Measurements from ENCODE around the gene CLTCL1. TPM values are rescaled to one million over a fixed set of nuclear protein-coding genes. Genes with fewer than 3 reads are reported as not detected.
A peak's percentile ranks its signal among the peaks of the same experiment; 100 is the strongest.

CLTCL1 gene
- total and polyA plus RNA-seq, 2 experiments from 2014 or later: 6.6 to 15.1 TPM

- Histone ChIP-seq H4K20me1 (replicated peaks; ENCODE audit: insufficient read depth) (no peaks in the 10 kb centered on the region), H3K79me2 (replicated peaks; ENCODE audit: insufficient read depth) (peaks cover 12% of the 10 kb centered on the region), H3K4me2 (peak overlapping the region; percentile 99), H3K27ac (ENCODE audit: low read depth) (no peak overlapping the region), H3K27me3 (ENCODE audit: insufficient read depth) (peaks cover 34% of the 10 kb centered on the region), H3K4me3 (peak overlapping the region; percentile 98; the same call in 1 of the 2 replicates), H3K4me1 (ENCODE audit: insufficient read depth) (peaks cover 4% of the 10 kb centered on the region; the same call in 1 of the 2 replicates), H3F3A (replicated peaks; ENCODE audit: low read depth) (0 out of 2 replicates have a peak, but pooled peaks cover 4% of the 10 kb centered on the region), H3K36me3 (ENCODE audit: insufficient read depth) (peaks cover 6% of the 10 kb centered on the region), H3K9me2 (ENCODE audit: insufficient read depth) (no peaks in the 10 kb centered on the region), H2AFZ (no peak overlapping the region)
- no peak for TF ChIP-seq JUNB (IDR thresholded peaks at IDR 0.05; ENCODE audit: unreplicated experiment)
- TF ChIP-seq, protein P1, sequence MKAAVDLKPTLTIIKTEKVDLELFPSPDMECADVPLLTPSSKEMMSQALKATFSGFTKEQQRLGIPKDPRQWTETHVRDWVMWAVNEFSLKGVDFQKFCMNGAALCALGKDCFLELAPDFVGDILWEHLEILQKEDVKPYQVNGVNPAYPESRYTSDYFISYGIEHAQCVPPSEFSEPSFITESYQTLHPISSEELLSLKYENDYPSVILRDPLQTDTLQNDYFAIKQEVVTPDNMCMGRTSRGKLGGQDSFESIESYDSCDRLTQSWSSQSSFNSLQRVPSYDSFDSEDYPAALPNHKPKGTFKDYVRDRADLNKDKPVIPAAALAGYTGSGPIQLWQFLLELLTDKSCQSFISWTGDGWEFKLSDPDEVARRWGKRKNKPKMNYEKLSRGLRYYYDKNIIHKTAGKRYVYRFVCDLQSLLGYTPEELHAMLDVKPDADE (IDR thresholded peaks at IDR 0.05): no peak
- no peak for TF ChIP-seq ZNF331 (CRISPR knock-in tag; IDR thresholded peaks at IDR 0.05; ENCODE audit: low read depth)
- TF ChIP-seq NANOG (IDR thresholded peaks at IDR 0.05; ENCODE audit: borderline replicate concordance): no peak
- no peak for TF ChIP-seq CREB1 (CRISPR knock-in tag; IDR thresholded peaks at IDR 0.05; ENCODE audit: low read depth)
- no peak for TF ChIP-seq REST (IDR thresholded peaks at IDR 0.05; ENCODE audit: unreplicated experiment)
- no peak for TF ChIP-seq STAT1 (IDR thresholded peaks at IDR 0.05; ENCODE audit: unreplicated experiment)
- TF ChIP-seq, protein P2, sequence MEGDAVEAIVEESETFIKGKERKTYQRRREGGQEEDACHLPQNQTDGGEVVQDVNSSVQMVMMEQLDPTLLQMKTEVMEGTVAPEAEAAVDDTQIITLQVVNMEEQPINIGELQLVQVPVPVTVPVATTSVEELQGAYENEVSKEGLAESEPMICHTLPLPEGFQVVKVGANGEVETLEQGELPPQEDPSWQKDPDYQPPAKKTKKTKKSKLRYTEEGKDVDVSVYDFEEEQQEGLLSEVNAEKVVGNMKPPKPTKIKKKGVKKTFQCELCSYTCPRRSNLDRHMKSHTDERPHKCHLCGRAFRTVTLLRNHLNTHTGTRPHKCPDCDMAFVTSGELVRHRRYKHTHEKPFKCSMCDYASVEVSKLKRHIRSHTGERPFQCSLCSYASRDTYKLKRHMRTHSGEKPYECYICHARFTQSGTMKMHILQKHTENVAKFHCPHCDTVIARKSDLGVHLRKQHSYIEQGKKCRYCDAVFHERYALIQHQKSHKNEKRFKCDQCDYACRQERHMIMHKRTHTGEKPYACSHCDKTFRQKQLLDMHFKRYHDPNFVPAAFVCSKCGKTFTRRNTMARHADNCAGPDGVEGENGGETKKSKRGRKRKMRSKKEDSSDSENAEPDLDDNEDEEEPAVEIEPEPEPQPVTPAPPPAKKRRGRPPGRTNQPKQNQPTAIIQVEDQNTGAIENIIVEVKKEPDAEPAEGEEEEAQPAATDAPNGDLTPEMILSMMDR (conservative IDR thresholded peaks at IDR 0.05; ENCODE audit: low read depth in 2 of 2): no peak
- TF ChIP-seq, protein P3, sequence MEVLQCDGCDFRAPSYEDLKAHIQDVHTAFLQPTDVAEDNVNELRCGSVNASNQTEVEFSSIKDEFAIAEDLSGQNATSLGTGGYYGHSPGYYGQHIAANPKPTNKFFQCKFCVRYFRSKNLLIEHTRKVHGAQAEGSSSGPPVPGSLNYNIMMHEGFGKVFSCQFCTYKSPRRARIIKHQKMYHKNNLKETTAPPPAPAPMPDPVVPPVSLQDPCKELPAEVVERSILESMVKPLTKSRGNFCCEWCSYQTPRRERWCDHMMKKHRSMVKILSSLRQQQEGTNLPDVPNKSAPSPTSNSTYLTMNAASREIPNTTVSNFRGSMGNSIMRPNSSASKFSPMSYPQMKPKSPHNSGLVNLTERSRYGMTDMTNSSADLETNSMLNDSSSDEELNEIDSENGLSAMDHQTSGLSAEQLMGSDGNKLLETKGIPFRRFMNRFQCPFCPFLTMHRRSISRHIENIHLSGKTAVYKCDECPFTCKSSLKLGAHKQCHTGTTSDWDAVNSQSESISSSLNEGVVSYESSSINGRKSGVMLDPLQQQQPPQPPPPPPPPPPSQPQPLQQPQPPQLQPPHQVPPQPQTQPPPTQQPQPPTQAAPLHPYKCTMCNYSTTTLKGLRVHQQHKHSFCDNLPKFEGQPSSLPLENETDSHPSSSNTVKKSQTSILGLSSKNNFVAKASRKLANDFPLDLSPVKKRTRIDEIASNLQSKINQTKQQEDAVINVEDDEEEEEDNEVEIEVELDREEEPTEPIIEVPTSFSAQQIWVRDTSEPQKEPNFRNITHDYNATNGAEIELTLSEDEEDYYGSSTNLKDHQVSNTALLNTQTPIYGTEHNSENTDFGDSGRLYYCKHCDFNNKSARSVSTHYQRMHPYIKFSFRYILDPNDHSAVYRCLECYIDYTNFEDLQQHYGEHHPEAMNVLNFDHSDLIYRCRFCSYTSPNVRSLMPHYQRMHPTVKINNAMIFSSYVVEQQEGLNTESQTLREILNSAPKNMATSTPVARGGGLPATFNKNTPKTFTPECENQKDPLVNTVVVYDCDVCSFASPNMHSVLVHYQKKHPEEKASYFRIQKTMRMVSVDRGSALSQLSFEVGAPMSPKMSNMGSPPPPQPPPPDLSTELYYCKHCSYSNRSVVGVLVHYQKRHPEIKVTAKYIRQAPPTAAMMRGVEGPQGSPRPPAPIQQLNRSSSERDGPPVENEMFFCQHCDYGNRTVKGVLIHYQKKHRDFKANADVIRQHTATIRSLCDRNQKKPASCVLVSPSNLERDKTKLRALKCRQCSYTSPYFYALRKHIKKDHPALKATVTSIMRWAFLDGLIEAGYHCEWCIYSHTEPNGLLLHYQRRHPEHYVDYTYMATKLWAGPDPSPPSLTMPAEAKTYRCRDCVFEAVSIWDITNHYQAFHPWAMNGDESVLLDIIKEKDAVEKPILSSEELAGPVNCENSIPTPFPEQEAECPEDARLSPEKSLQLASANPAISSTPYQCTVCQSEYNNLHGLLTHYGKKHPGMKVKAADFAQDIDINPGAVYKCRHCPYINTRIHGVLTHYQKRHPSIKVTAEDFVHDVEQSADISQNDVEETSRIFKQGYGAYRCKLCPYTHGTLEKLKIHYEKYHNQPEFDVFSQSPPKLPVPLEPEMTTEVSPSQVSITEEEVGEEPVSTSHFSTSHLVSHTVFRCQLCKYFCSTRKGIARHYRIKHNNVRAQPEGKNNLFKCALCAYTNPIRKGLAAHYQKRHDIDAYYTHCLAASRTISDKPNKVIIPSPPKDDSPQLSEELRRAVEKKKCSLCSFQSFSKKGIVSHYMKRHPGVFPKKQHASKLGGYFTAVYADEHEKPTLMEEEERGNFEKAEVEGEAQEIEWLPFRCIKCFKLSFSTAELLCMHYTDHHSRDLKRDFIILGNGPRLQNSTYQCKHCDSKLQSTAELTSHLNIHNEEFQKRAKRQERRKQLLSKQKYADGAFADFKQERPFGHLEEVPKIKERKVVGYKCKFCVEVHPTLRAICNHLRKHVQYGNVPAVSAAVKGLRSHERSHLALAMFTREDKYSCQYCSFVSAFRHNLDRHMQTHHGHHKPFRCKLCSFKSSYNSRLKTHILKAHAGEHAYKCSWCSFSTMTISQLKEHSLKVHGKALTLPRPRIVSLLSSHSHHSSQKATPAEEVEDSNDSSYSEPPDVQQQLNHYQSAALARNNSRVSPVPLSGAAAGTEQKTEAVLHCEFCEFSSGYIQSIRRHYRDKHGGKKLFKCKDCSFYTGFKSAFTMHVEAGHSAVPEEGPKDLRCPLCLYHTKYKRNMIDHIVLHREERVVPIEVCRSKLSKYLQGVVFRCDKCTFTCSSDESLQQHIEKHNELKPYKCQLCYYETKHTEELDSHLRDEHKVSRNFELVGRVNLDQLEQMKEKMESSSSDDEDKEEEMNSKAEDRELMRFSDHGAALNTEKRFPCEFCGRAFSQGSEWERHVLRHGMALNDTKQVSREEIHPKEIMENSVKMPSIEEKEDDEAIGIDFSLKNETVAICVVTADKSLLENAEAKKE (CRISPR knock-in tag; IDR thresholded peaks at IDR 0.05): no peak
- no peak for TF ChIP-seq EZH2phosphoT487 (IDR thresholded peaks at IDR 0.05; ENCODE audit: unreplicated experiment)
- TF ChIP-seq EZH2 (IDR thresholded peaks at IDR 0.05; ENCODE audit: low read depth, unreplicated experiment): no peak
- no peak for TF ChIP-seq ZNF114 (CRISPR knock-in tag; IDR thresholded peaks at IDR 0.05)
- TF ChIP-seq POLR2AphosphoS5 (IDR thresholded peaks at IDR 0.05; ENCODE audit: low read depth): no peak
- no peak overlapping the region for H3K27ac Mint-ChIP-seq
- H3K9me3 Mint-ChIP-seq: no peaks in the 10 kb centered on the region
- DNase-seq (ENCODE audit: low spot score) (no peak), ATAC-seq (no peak)
- peaks cover 19% of the 10 kb centered on the region for H3K4me1 Mint-ChIP-seq
- peak overlapping the region; percentile 94 for H3K4me3 Mint-ChIP-seq
- H3K27me3 Mint-ChIP-seq (ENCODE audit: insufficient read depth, low read depth, poor library complexity): peaks cover 31% of the 10 kb centered on the region
- peaks cover 32% of the 10 kb centered on the region for H3K36me3 Mint-ChIP-seq (ENCODE audit: low read depth)
Observed at GRCh38 chr22:19143212-19143611, 148.3 kb downstream of the CLTCL1 start.

All from GM23338 (cell line).